ENCODE results near the gene KCNMA1. TPM values are rescaled to one million over a fixed set of nuclear protein-coding genes. Genes with fewer than 3 reads are reported as not detected.
A peak's percentile ranks its signal among the peaks of the same experiment; 100 is the strongest.

KCNMA1 gene
- total and polyA plus RNA-seq, 9 of the 15 experiments (the other 6 are each of a cell fraction or from before 2014, with no cell fraction given) = 0.01 to 0.95 (median 0.15) TPM; not detected in 4

DNA sequence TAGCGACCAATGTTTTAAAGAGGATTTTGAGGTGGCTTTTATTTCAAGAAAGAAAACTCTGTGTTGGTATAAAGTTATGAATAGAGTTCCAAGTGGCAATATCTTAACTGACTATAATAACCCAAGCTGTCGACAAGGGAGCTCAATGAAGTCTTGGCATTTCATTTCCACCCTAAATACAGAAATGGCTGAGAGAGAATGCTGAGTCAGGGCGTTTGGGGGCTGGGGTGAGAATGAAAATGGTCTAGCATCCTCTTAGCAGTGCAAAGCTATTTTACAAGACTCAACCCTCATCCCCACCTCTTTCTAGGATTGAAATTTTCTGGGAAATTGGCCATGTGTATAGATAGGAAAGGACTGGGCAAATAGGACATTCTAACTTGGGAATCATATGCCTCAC is 759.1 kb downstream of the KCNMA1 start (continued):
- TF ChIP-seq, protein P1, sequence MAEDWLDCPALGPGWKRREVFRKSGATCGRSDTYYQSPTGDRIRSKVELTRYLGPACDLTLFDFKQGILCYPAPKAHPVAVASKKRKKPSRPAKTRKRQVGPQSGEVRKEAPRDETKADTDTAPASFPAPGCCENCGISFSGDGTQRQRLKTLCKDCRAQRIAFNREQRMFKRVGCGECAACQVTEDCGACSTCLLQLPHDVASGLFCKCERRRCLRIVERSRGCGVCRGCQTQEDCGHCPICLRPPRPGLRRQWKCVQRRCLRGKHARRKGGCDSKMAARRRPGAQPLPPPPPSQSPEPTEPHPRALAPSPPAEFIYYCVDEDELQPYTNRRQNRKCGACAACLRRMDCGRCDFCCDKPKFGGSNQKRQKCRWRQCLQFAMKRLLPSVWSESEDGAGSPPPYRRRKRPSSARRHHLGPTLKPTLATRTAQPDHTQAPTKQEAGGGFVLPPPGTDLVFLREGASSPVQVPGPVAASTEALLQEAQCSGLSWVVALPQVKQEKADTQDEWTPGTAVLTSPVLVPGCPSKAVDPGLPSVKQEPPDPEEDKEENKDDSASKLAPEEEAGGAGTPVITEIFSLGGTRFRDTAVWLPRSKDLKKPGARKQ (CRISPR knock-in tag; IDR thresholded peaks at IDR 0.05) = no peak
- peak; percentile 71 for TF ChIP-seq MAFF (IDR thresholded peaks at IDR 0.05; ENCODE audit: low read length)
- TF ChIP-seq SMAD3 (CRISPR knock-in tag; conservative IDR thresholded peaks at IDR 0.05) = no peak
- no peak for TF ChIP-seq CAMTA2 (CRISPR knock-in tag; conservative IDR thresholded peaks at IDR 0.05)
- peak; percentile 56; the same call in 1 of the 2 replicates for TF ChIP-seq ZNF316 (IDR thresholded peaks at IDR 0.05)
- no peak for TF ChIP-seq THRA (IDR thresholded peaks at IDR 0.05)
- TF ChIP-seq, protein P2, sequence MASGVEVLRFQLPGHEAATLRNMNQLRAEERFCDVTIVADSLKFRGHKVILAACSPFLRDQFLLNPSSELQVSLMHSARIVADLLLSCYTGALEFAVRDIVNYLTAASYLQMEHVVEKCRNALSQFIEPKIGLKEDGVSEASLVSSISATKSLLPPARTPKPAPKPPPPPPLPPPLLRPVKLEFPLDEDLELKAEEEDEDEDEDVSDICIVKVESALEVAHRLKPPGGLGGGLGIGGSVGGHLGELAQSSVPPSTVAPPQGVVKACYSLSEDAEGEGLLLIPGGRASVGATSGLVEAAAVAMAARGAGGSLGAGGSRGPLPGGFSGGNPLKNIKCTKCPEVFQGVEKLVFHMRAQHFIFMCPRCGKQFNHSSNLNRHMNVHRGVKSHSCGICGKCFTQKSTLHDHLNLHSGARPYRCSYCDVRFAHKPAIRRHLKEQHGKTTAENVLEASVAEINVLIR (CRISPR knock-in tag; IDR thresholded peaks at IDR 0.05) = no peak
- TF ChIP-seq EHMT2 (IDR thresholded peaks at IDR 0.05) = no peak
- no peak for TF ChIP-seq ZNF668 (CRISPR knock-in tag; IDR thresholded peaks at IDR 0.05)
- TF ChIP-seq SRSF3 (IDR thresholded peaks at IDR 0.05; ENCODE audit: insufficient read depth, low read length) = no peak
- TF ChIP-seq MAFG (tag; conservative IDR thresholded peaks at IDR 0.05) = peak; percentile 60
- TF ChIP-seq MCM5 (IDR thresholded peaks at IDR 0.05; ENCODE audit: low read depth) = no peak
- TF ChIP-seq, protein P3, sequence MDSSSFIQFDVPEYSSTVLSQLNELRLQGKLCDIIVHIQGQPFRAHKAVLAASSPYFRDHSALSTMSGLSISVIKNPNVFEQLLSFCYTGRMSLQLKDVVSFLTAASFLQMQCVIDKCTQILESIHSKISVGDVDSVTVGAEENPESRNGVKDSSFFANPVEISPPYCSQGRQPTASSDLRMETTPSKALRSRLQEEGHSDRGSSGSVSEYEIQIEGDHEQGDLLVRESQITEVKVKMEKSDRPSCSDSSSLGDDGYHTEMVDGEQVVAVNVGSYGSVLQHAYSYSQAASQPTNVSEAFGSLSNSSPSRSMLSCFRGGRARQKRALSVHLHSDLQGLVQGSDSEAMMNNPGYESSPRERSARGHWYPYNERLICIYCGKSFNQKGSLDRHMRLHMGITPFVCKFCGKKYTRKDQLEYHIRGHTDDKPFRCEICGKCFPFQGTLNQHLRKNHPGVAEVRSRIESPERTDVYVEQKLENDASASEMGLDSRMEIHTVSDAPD (CRISPR knock-in tag; IDR thresholded peaks at IDR 0.05) = no peak
